C4-2B (cell line): Measurements from ENCODE around the gene GADD45B.

Source experiments
- H3K27ac ChIP-seq: fragments of 450-650 bp; 2 replicates; pipeline ENCODE4 v1.5.1; 2017
- CTCF ChIP-seq: fragments of 450-650 bp; conservative IDR thresholded peaks from 2 replicates; pipeline ENCODE4 v1.5.1; 2017; ENCODE audit warnings: mild to moderate bottlenecking
- ZFX ChIP-seq: fragments of 450-650 bp; IDR thresholded peaks from 2 replicates; pipeline ENCODE4 v1.6.1; 2017

The GADD45B gene

GRCh38 chr19:2494447-2495129 lies 18.7 kb downstream of the GADD45B start:
- H3K27ac ChIP-seq = peak overlapping the region; percentile 84
- TF ChIP-seq CTCF (no peak), ZFX (no peak)

- peak overlapping the region; percentile 84 for H3K27ac ChIP-seq
- TF ChIP-seq ZFX = no peak
- TF ChIP-seq CTCF = no peak
Observed at GRCh38 chr19:2495130-2495641, 19.3 kb downstream of the GADD45B start.

GRCh38 chr19:2495651-2496316 lies 19.9 kb downstream of the GADD45B start:
- peak overlapping the region; percentile 84 for H3K27ac ChIP-seq
- TF ChIP-seq ZFX = no peak
- no peak for TF ChIP-seq CTCF

- TF ChIP-seq ZFX = no peak
- no peak for TF ChIP-seq CTCF
- no peak overlapping the region; the same call in 1 of the 2 replicates for H3K27ac ChIP-seq
Observed at GRCh38 chr19:2497186-2497585, 21.3 kb downstream of the GADD45B start.

GRCh38 chr19:2500156-2500555 lies 24.2 kb downstream of the GADD45B start:
- H3K27ac ChIP-seq = no peak overlapping the region
- no peak for TF ChIP-seq ZFX

GRCh38 chr19:2500841-2501261 lies 24.9 kb downstream of the GADD45B start:
- TF ChIP-seq CTCF = no peak
- no peak for TF ChIP-seq ZFX
- no peak overlapping the region for H3K27ac ChIP-seq

- no peak for TF ChIP-seq ZFX
- no peak for TF ChIP-seq CTCF
- no peak overlapping the region for H3K27ac ChIP-seq
Observed at GRCh38 chr19:2503521-2504109, 27.7 kb downstream of the GADD45B start.

GRCh38 chr19:2506656-2507055 lies 30.7 kb downstream of the GADD45B start:
- peak overlapping the region; percentile 80 for H3K27ac ChIP-seq
